Suprapubic skin (tissue), 4 donors: ENCODE results near the gene SFRP5.

Experiments
- POLR2A ChIP-seq, 2 donors: fragments of 450-650 bp; IDR thresholded peaks; one replicate each; pipeline ENCODE4 v1.6.1; 2017; ENCODE audit warnings: antibody characterized with exemption in 2 of 2, mild to moderate bottlenecking in 2 of 2, moderate library complexity in 2 of 2
- POLR2AphosphoS5 ChIP-seq, 3 donors: sonication (generic); formaldehyde crosslinking; IDR thresholded peaks; one replicate each; pipeline ENCODE4 v1.6.1; 2017; ENCODE audit warnings: antibody characterized with exemption in 3 of 3
- TF ChIP-seq, protein P1 (sequence below), 2 donors: fragments of 200-600 bp in 1 of 2; fragments of 450-650 bp in 1 of 2; sonication (generic) in 1 of 2; IDR thresholded peaks; one replicate each; pipeline ENCODE4 v1.5.1; 2016 to 2019; ENCODE audit warnings: antibody characterized with exemption in 2 of 2, mild to moderate bottlenecking in 1 of 2, moderate library complexity in 1 of 2

DNA sequence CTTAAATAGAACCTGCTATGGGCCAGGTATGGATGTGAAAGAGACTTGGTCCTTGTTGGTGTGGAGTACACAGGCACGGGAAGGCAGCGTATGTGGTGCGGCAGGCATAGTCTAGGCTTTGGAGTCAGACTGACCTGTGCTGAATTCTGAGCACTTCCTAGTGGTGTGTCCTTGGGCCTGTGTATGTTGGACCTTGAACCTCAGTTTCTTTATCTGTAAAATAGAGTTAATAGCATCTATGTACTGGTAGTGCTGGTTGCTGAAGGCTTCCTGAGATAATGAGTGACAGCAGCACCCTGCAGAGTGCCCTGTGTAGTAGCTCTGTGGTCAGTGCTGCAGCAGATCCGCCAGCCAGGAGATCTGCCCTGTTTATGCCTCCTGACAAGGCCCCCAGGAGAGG lies 5.3 kb upstream of the SFRP5 start:
- TF ChIP-seq POLR2AphosphoS5 (IDR thresholded peaks at IDR 0.05) (no peak), POLR2A (IDR thresholded peaks at IDR 0.05) (no peak)
- TF ChIP-seq, protein P1, sequence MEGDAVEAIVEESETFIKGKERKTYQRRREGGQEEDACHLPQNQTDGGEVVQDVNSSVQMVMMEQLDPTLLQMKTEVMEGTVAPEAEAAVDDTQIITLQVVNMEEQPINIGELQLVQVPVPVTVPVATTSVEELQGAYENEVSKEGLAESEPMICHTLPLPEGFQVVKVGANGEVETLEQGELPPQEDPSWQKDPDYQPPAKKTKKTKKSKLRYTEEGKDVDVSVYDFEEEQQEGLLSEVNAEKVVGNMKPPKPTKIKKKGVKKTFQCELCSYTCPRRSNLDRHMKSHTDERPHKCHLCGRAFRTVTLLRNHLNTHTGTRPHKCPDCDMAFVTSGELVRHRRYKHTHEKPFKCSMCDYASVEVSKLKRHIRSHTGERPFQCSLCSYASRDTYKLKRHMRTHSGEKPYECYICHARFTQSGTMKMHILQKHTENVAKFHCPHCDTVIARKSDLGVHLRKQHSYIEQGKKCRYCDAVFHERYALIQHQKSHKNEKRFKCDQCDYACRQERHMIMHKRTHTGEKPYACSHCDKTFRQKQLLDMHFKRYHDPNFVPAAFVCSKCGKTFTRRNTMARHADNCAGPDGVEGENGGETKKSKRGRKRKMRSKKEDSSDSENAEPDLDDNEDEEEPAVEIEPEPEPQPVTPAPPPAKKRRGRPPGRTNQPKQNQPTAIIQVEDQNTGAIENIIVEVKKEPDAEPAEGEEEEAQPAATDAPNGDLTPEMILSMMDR (IDR thresholded peaks at IDR 0.05), result no peak
